MM.1S (cell line): ENCODE results near the gene PYGB.

Source experiments
- DNase-seq: peaks from one replicate; pipeline ENCODE4 v3.0.0-alpha.2; 2015
- H2AFZ ChIP-seq: fragments of 300-600 bp; sonication (generic); 2 replicates; pipeline ENCODE4 v1.6.0; 2016; ENCODE audit warnings: antibody characterized with exemption, low read length
- H3F3A ChIP-seq: fragments of 300-600 bp; sonication (generic); 2 replicates; pipeline ENCODE4 v1.6.1; 2016; ENCODE audit warnings: mild to moderate bottlenecking, antibody characterized with exemption, low read length, moderate library complexity, mixed read lengths; ENCODE audit not compliant: insufficient read depth
- H3K27ac ChIP-seq: fragments of 300-600 bp; sonication (generic); 2 replicates; pipeline ENCODE4 v1.5.1; 2016; ENCODE audit warnings: mild to moderate bottlenecking, low read length
- H3K27me3 ChIP-seq: fragments of 300-600 bp; sonication (generic); replicated peaks from 2 replicates; pipeline ENCODE4 v1.6.0; 2016; ENCODE audit warnings: low read length; ENCODE audit not compliant: insufficient read depth
- H3K36me3 ChIP-seq: fragments of 300-600 bp; sonication (generic); replicated peaks from 2 replicates; pipeline ENCODE4 v1.6.1; 2016; ENCODE audit warnings: mild to moderate bottlenecking, low read length, mixed read lengths; ENCODE audit not compliant: insufficient read depth
- H3K4me1 ChIP-seq: fragments of 300-600 bp; sonication (generic); 2 replicates; pipeline ENCODE4 v1.6.1; 2016; ENCODE audit warnings: low read length, mixed read lengths
- H3K4me2 ChIP-seq: fragments of 300-600 bp; sonication (generic); 2 replicates; pipeline ENCODE4 v1.6.0; 2016; ENCODE audit warnings: low read depth, low read length
- H3K4me3 ChIP-seq: fragments of 300-600 bp; sonication (generic); 2 replicates; pipeline ENCODE4 v1.5.1; 2016; ENCODE audit warnings: low read length, mixed read lengths
- H3K79me2 ChIP-seq: fragments of 300-600 bp; sonication (generic); 2 replicates; pipeline ENCODE4 v1.6.1; 2016; ENCODE audit warnings: mixed run types, low read length, mixed read lengths
- H3K9ac ChIP-seq: fragments of 300-600 bp; sonication (generic); 2 replicates; pipeline ENCODE4 v1.6.1; 2016; ENCODE audit warnings: low read length, mixed read lengths
- H3K9me2 ChIP-seq: fragments of 300-600 bp; sonication (generic); replicated peaks from 2 replicates; pipeline ENCODE4 v1.6.1; 2016; ENCODE audit warnings: mild to moderate bottlenecking, low read length, mixed read lengths; ENCODE audit not compliant: insufficient read depth
- H3K9me3 ChIP-seq: fragments of 300-600 bp; sonication (generic); replicated peaks from 2 replicates; pipeline ENCODE4 v1.6.1; 2016; ENCODE audit warnings: mild to moderate bottlenecking, low read length, mixed read lengths; ENCODE audit not compliant: insufficient read depth
- H4K20me1 ChIP-seq: fragments of 300-600 bp; sonication (generic); 2 replicates; pipeline ENCODE4 v1.6.1; 2016; ENCODE audit warnings: mild to moderate bottlenecking, low read length, moderate library complexity, mixed read lengths; ENCODE audit not compliant: insufficient read depth
- EZH2 ChIP-seq: fragments of 300-600 bp; sonication (generic); optimal IDR thresholded peaks from 2 replicates; pipeline ENCODE3; 2017; ENCODE audit warnings: low read depth, mild to moderate bottlenecking, antibody characterized with exemption, low read length, mixed read lengths
- EZH2phosphoT487 ChIP-seq: fragments of 300-600 bp; sonication (generic); IDR thresholded peaks from 2 replicates; pipeline ENCODE4 v1.6.1; 2018; ENCODE audit warnings: antibody characterized with exemption, low read length
- TF ChIP-seq, protein P1 (sequence below): fragments of 300-600 bp; sonication (generic); IDR thresholded peaks from 2 replicates; pipeline ENCODE4 v1.5.1; 2016; ENCODE audit warnings: antibody characterized with exemption, low read length, mixed read lengths

Gene PYGB

DNA sequence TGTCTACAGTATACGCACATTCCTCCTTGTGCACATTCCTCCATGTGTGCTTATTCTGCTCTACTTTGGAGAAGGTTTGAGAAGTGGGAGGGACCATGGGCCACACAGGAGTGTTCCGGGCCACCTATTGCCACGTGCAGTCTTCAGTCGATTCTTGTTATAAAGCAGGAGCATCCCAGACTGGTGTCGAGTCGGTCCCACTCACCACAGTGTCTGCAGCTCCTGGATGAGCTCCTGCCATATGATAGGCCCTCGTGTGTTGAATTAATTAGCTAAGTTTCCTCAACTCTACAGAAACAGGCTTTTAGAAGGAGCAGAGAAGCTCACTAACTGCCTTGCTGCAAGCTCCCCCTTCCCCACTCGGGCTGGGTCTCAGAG lies 29.8 kb upstream of the PYGB start:
- H4K20me1 ChIP-seq: no peaks in the 10 kb centered on the region
- no peak for TF ChIP-seq EZH2phosphoT487
- no peaks in the 10 kb centered on the region for H3F3A ChIP-seq
- no peak overlapping the region for H3K9ac ChIP-seq
- no peak for DNase-seq
- H3K4me3 ChIP-seq: no peak overlapping the region
- no peak overlapping the region for H3K27ac ChIP-seq
- no peaks in the 10 kb centered on the region for H3K79me2 ChIP-seq
- H3K4me1 ChIP-seq: no peaks in the 10 kb centered on the region
- 0 out of 2 replicates have a peak, but pooled peaks cover 9% of the 10 kb centered on the region for H3K36me3 ChIP-seq
- no peaks in the 10 kb centered on the region for H3K9me2 ChIP-seq
- no peak overlapping the region for H3K4me2 ChIP-seq
- no peak overlapping the region for H2AFZ ChIP-seq
- no peaks in the 10 kb centered on the region for H3K9me3 ChIP-seq
- H3K27me3 ChIP-seq: no peaks in the 10 kb centered on the region

DNA sequence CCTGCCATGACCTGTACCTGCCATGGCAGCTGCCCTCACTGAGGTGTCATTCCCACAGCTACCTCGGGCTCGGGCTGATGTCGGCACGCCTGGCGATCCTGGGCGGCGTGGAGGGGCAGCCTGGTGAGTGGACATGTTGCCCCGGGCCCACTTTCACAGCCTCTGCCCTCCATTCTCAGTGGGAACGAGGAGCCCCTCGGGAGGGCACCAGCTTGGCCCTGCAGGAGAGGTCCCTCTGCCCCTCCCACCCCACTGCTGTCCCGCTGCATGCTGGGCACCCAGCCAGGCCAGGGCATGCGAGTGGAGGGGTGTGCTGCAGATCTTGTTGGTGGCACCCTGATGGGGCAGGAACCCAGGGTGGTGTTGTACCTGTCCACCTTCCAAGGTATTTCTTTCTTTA lies 29.4 kb upstream of the PYGB start:
- Histone ChIP-seq H3K4me2 (no peak overlapping the region), H3F3A (no peaks in the 10 kb centered on the region), H3K4me1 (no peaks in the 10 kb centered on the region), H3K27me3 (no peaks in the 10 kb centered on the region), H3K9me3 (no peaks in the 10 kb centered on the region), H2AFZ (no peak overlapping the region), H4K20me1 (no peaks in the 10 kb centered on the region), H3K27ac (no peak overlapping the region), H3K4me3 (no peak overlapping the region), H3K9me2 (no peaks in the 10 kb centered on the region), H3K9ac (no peak overlapping the region), H3K36me3 (0 out of 2 replicates have a peak, but pooled peaks cover 9% of the 10 kb centered on the region), H3K79me2 (no peaks in the 10 kb centered on the region)
- no peak for DNase-seq
- TF ChIP-seq EZH2 (no peak), EZH2phosphoT487 (no peak)
- TF ChIP-seq, protein P1, sequence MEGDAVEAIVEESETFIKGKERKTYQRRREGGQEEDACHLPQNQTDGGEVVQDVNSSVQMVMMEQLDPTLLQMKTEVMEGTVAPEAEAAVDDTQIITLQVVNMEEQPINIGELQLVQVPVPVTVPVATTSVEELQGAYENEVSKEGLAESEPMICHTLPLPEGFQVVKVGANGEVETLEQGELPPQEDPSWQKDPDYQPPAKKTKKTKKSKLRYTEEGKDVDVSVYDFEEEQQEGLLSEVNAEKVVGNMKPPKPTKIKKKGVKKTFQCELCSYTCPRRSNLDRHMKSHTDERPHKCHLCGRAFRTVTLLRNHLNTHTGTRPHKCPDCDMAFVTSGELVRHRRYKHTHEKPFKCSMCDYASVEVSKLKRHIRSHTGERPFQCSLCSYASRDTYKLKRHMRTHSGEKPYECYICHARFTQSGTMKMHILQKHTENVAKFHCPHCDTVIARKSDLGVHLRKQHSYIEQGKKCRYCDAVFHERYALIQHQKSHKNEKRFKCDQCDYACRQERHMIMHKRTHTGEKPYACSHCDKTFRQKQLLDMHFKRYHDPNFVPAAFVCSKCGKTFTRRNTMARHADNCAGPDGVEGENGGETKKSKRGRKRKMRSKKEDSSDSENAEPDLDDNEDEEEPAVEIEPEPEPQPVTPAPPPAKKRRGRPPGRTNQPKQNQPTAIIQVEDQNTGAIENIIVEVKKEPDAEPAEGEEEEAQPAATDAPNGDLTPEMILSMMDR: no peak

DNA sequence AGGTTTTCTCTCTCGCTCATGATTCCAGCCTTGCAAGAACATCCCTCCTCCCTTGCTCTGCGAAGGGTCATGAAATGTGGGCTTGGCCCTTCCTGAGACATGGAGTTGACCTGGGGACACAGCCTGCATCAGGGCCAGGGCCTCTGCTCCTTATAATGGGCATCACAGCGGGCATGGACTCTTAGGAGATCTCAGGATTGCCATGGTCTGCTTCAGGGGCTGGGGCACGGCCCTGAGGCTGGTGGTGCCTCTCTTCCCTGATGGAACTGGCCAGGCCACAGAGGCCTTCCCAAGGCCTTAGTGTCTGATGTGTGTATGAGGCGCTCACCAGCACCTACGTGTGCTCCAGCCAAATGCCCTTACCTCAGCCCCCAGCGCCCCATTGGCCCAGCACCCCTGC lies 28.5 kb upstream of the PYGB start:
- Histone ChIP-seq H3K36me3 (0 out of 2 replicates have a peak, but pooled peaks cover 7% of the 10 kb centered on the region), H3K27ac (no peak overlapping the region), H3K79me2 (no peaks in the 10 kb centered on the region), H3K27me3 (no peaks in the 10 kb centered on the region), H3K4me3 (no peak overlapping the region), H3F3A (no peaks in the 10 kb centered on the region), H2AFZ (no peak overlapping the region), H3K4me1 (no peaks in the 10 kb centered on the region), H3K4me2 (no peak overlapping the region), H4K20me1 (no peaks in the 10 kb centered on the region), H3K9me2 (no peaks in the 10 kb centered on the region), H3K9ac (no peak overlapping the region), H3K9me3 (no peaks in the 10 kb centered on the region)
- TF ChIP-seq, protein P1: no peak
- TF ChIP-seq EZH2 (no peak), EZH2phosphoT487 (no peak)
- DNase-seq: no peak

DNA sequence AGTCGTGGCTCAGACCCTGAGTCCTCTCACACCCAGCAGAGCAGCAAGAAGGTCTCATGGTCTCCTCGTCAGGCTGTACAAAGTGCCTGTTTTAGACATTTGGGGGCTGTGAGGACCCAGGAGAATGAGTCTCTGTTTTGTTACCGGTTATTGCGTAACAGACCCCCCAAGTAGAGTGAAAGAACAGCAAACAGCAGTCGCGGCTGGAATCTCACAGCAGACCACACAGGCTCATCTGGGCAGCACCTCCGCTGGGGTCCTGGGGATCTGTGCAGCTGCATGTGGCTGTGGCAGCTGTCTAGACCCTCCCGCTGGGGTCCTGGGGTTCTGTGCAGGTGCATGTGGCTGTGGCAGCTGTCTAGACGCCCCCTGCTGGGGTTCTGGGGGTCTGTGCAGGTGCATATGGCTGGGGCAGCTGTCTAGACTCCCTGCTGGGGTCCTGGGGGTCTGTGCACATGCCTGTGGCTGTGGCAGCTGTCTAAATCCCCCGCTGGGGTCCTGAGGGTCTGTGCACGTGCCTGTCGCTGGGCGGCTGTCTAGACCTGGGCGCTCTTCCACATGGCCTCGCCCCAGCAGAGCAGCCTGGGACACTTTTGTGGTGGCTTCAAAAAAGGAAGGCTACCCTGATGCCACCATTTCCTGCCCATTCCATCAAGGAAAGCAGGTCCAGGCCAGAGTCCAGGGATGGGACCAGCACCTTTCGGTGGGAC lies 27.7 kb upstream of the PYGB start:
- Histone ChIP-seq H3K79me2 (no peaks in the 10 kb centered on the region), H3K9me2 (no peaks in the 10 kb centered on the region), H2AFZ (no peak overlapping the region), H3K36me3 (0 out of 2 replicates have a peak, but pooled peaks cover 5% of the 10 kb centered on the region), H3K27ac (no peak overlapping the region), H3F3A (no peaks in the 10 kb centered on the region), H4K20me1 (no peaks in the 10 kb centered on the region), H3K9me3 (no peaks in the 10 kb centered on the region), H3K4me2 (no peak overlapping the region), H3K4me3 (no peak overlapping the region), H3K27me3 (no peaks in the 10 kb centered on the region), H3K4me1 (no peaks in the 10 kb centered on the region), H3K9ac (no peak overlapping the region)
- no peak for TF ChIP-seq EZH2
- TF ChIP-seq, protein P1: peak; percentile 33
- no peak for TF ChIP-seq EZH2phosphoT487
- DNase-seq: no peak
